Colon (tissue), 2 donors: ENCODE measurements around the gene STRN4.

ENCODE experiments used
- FAIRE-seq: peaks from 2 replicates; lab custom pipeline; 2012; peaks lifted over from hg19 to GRCh38; lab: Jason Lieb, UNC
- donor health status: control.
- donor health status: control.

STRN4 gene

DNA sequence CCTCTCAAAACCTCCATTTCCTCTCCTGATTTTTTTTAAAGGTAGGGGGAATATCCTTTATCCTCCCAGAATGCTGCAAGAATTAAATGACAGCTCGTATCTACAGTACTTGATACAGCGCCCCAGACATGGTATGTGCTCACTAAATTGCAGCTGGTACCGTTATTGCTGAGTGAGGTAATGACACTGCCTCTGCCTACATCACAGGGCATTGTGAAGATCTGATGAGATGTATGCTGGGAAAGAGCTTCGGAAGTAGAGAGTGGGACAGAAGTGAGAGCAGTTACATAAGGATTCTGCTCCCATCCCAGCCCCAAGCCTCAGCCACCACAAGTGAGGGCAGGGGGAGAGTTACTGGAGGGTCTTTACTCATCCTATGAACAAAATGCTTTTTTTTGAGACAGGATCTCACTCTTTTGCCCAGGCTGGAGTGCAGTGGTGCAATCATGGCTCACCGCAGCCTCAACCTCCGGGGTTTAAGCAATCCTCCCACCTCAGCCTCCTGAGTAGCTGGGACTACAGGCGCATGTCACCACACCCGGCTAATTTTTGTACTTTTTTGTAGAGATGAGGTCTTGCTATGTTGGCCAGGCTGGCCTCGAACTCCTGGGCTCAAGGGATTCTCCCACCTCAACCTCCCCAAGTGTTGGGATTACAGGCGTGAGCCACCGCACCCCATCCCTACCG, 2.1 kb downstream of the STRN4 start:
- no peak for FAIRE-seq

DNA sequence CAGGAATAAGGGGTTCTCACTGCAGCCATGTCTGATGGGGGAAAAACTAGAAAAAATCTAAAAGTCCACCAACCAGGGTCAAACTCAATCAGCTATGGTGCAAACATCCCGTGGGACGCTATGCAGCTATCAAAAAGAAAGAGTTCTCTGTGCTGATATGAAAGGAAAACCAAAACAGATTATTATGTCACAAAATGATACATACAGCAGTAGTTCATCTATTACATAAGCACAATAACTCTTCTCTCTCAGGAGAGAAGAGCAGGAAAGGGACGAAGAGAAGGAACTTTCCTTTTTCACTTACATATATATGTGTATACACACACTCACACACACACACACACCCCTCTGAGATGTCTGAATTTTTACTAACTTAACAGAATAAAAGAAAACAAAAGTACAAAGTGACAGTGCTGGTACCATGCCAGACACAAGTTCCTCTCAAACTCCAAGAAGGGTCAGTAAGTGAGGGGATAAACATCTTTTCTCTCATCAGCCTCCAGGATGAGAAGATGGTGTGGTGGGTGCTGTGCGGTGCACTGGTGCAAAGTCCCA, 3.2 kb downstream of the STRN4 start:
- no peak for FAIRE-seq

DNA sequence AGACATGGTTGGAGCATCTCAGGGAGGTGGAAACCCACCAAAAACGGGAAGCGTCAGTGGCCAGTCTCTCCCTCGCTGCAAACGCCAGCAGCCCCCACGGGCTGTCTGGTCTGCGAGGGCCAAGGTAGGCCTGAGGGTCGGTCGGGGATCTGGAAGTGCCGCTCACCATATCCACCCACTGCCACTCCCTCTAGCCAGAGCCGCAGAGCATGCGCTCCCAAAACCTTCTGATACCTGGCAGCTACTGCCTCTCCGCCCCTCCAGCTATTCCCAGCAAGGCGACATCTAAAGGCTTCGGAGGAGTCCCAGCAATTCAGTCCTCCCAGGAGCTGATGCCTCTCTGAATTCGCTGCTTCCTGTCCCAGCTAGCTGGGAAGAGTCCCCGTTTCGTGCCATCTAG, 4.8 kb downstream of the STRN4 start:
- no peak for FAIRE-seq

DNA sequence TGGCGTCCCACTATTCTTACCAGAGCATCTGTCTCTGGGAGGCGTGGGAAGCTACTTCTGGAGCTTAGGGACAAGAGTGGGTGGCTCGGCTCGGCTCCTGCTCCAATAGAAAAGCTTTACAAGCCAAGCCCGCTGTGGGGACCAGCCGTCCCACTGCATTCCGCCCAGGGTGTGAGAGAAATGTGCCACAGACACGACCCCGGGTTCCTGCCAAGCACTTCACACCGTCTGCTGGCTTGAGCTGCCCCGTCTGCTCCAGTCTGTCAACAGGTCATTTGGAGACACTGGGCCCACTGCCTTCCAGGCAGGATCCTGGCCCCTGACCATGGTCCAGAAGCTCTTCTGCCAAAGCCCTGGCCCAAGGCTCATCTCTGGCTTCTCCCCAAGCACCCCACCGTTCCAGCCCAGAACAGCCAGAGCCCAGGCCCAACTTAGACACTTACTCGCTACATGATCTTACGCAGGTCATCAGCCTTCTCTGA, 6.9 kb downstream of the STRN4 start:
- FAIRE-seq, result no peak

DNA sequence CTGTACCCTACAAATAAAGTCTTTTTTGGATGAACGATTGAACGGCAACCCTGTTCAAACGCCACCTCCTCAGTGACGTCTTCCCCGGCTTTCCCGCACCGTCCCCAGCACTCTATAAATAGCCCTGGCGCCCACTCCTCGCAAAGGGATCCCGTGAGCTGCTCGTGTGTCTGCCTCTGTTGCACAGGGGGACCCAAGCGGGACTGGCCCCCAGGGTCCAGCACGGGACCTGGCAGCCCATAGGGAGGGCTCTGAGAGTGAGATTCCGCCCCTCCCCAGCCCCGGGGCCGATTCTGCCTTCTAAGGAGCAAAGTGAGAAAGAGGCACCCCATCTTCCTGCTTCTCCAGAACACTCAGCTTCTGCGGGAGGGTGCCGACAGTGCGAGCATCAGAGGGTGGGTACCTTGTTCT, 8.5 kb downstream of the STRN4 start:
- no peak for FAIRE-seq

DNA sequence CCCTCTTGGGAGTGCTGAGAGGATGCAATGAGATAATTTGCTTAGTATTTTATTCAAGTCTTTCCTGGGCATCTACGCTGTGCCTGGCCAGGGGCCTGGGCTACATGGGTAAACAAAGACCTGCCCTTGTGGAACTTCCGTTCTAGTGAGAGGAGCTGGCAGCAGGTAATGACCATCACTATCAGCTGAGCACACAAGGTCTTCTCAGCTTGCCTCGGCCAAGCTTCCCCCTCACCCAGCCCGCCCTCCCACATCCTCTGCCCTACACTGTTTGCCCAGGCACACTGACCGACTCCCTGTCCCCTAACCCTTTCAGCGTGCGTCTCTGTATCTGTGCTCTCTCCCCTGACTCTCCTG, 9.0 kb downstream of the STRN4 start:
- FAIRE-seq, result no peak

DNA sequence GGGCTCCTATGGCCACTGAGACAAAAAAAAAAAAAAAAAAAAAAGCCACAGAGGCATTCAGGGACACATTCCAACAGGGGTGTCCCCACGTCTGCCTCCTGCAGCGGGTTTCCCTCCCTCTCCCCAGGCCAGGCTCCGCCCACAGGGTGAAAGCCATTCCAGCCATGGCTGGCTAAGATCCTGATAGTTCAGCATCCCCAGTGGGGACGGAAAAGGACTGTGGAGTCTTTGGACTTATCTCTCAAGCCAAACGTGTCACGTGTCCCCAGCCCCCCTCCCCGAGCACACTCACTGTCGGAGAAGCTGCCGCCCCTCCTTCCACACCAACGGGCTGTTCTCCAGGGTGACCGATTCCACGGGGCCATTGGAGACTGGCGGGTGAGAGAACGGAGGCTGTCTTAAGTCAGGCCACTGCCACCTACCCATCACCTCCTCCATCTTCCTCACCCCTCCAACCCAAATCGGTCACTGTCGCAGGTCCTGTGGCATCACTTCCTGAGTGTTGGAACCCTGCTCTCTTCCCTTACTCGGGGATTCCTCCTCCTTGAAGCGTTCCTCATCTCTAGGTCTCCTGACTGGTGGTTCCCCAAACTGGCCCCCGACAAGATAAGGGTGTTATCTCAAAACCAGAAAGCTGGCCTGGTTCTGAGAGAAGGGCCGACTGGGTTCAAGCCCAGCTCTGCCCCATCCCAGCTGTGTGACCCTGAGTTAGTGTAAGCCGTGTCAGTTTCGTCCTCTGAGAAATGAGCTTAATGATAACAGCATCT, 9.5 kb downstream of the STRN4 start:
- no peak for FAIRE-seq

DNA sequence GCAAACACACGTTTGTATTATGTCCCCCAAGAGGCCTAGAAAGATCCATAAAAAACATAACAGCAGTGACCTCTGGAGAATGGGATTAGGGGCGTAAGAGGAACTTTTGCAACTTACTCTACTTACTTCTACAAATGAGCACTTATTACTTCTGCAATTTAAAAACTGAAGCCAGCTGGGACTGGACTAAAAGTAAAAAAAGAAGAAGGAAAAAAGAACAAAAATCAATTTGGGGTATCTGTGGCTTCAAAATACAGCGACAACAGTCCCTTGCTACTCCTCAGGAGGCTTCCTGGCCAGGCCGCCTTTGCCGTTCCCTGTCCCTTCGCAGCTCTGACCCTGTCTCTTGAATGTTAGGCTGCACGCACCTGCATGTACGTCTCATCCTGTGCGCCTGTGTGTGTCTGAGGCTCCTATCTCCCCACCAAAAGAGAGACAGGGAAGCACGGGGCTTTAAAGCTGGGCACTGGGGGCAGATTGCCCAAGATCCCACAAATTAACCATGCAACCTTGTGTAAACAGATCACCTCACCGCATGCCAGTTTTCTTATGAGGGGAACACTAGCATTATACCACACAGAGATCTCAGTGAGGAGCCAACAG, 12.5 kb downstream of the STRN4 start:
- no peak for FAIRE-seq

DNA sequence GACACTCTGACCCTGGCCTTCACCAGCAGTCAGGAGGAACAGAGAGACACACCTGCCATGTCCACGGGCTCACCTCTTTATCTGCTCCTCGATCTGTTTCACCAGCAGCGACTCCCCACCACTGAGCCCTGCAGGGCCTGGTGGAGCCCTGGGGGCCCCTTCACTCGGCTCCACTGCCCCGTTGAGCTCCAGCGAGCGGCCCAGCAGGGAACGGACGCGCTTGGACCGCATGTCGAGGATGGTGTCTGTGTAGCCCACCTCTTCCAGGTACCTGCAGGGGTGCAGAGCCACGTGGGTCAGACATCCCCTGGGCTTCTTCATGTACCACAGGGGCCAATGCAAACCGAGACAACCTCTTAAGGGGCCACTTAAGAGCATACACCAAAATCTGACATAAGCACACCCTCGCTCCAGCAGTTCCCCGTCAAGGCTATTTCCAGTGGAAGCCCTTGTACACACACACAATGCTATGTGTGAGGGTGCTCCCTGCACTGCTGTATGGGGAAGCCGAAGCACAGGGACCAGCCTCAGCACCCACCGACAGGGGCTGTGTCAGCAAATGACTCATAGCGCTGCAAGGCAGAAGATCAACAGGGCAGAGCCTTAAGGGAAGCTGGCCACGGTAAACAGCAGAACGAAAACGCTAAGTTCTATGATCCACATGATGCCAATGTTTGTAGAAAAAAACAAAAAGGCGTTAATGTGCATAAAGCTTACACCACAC, 13.1 kb downstream of the STRN4 start:
- no peak for FAIRE-seq

DNA sequence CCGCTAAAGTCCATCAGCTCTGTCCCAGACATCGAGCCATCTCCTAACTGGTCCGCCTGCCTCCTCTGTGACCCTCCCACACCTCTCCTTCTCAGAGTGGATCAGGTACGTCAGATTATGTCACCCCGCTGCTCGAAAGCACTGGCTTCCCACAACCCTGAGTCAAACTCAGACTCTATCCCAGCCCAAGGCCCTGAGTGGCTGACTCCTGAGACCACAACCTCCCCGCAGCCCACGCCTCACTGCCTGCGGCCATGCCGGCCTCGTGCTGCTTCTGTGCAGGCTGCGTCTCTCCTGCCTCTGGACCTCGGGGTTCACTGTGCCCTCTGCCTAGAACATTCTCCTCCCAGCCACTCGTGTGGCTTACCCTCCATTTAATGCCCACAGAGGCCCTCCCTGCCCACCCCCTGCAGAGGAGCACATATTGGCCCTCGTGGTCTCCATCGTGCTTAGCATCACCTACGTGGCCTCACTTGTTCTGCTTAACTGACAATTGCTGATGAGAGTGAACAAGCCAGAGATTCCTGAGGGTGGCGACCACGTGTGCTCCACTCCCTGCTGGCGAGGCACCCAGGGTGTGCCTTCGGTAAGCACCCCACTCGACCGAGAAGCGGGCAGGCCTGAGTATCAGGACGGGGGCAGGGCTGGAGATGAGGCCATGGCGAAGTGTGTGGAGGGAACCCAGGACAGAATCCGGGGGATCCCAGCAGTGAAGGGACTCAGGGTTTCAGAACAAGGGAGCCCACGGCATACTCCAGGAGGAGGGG, 13.9 kb downstream of the STRN4 start:
- no peak for FAIRE-seq

DNA sequence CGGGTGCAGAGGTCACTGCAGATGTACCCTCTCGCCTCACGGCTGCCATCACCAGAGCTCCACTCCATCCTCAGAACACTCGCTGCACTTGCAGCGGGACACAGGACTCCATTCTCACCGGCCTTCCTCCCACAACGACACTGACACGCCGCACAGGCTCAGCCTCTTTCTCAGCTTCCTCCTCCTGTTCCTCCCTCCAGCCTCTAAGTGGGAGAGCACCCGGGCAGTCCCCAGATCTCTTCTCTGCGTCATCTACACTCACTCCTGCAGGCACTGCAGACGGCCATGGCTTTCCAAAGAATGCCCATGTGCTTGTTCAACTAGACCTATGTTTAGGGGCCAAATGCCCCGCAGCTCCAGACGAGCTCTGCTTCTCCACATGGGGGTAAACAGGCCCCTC, 14.7 kb downstream of the STRN4 start:
- no peak for FAIRE-seq

DNA sequence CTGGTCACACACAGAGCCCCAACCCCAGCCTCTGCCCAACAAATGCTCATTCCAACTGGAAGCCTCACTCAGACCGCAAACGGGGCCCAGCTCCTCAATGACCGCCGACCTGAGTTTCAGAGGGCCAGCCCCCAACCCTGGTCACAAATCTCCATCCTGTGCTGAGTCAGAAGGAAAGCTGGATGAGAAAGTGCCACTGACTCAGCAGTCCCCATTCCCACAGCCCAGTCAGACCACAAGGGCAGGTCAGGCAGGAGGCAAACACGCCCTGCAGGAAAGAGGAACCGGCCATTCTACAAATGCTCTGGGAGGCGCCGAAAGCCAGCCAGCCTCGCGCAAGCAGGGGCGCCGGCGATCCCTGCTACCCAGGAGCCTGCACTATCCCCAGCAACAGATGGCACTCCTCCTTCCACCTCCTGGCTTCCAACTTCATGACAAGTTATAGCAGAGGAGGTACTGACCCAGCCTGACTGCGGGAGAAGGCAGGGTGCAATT, 15.2 kb downstream of the STRN4 start:
- no peak for FAIRE-seq

DNA sequence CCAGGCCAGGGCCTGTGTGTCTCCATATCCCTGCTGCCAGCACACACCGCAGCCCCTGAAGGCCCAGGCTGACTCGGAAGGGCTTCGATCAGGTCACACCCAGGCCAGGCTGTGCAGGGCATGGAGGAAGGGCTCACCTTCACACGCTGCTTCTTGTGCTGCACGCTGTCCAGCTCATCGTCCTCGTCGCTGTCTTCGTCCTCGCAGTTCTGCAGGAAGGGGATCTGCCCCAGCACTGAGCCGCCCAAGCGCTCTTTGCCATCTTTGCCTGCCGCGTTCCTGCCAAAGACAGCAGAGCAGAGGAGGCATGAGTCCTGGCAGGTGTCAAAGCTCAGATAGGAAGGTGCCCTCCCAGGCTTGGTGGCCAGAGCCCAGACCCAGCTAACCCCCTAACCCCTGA, 15.7 kb downstream of the STRN4 start:
- no peak for FAIRE-seq

DNA sequence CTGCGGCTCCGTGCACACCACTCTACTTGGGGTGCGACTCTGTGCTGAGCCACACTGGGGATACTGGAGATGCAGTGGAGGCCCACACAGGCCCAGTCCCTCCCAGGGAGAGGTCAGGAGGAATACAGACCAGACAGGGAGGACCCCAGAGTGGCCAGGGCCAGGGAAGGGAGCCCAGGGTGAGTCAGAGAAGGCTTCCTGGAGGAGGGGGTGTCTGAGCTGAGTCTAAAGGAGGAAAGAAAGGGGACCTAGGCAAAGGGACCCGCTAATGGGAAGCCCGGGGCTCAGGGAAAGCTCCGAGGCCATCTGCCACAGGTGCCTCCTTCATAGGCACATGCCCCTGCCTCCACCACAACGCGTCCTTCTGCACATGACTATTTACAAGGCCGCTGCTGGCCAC, 16.1 kb downstream of the STRN4 start:
- FAIRE-seq, result no peak

DNA sequence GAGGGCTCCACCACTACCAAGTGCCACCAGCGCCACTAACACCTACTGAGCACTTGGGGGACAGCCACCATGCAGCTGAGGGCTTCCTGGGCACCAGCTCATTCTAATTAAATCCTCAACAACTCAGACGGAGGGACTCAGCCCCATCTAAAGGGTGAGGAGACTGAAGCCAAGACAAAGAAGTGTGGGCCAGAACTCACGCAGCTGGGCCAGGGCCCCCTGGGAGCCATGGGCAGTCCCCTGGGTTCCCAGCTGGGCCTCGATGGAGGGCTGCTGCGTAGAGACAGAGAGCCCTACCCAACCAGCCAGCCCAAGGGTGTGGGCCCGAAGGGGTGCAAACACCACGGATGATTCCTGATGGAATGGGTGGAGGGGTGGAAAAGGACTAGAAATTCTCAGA, 16.6 kb downstream of the STRN4 start:
- FAIRE-seq, result no peak

DNA sequence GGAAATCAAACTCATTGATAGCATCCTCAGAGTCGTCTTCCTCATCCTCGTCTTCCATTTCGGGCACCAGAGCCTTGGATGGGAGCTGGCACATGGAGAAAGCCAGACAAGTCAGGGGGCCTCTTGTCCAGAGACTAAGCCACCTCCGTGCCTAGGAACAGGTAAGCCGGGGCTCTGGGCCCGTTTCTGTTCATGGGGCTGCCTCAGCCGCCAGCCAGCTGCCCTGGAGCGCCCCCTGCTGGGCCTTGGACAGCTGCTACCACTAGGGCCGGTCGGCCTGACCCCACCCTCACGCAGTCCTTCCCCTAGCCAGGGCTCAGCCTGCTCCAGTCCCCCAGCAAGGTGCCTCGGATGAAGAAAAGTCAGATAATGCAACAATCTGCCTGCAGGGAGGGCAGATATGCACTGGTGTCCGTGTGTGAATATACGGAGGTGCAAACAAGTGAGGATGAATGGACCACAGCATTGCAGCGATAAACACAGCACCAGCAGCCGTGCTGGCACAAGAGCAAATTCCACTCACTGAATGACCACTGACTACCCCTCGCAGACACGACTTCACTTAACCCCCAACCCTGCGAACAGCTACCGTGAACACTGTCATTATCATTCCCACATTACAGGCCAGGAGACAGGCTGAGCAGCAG, 17.4 kb downstream of the STRN4 start:
- no peak for FAIRE-seq

DNA sequence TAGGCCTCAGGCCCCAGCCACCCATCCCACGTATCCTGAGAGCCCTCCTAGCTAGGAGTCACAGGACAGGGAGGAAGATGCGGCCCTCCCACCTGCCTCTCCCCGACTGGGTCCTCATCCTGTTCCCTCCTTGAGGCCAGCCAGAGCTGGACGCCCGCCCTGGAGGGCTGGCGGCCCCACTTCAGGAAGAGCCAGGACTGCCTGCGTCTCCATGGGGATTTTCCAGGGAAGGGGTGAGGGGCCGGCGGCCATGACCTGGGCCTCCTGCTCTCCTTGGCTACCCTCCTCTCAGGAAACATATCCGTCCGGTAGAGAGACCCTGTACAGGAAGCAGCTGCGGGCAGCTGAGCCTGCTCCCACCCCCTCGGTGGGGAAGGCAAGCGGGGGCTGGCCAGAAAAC, 18.0 kb downstream of the STRN4 start:
- FAIRE-seq, result no peak

DNA sequence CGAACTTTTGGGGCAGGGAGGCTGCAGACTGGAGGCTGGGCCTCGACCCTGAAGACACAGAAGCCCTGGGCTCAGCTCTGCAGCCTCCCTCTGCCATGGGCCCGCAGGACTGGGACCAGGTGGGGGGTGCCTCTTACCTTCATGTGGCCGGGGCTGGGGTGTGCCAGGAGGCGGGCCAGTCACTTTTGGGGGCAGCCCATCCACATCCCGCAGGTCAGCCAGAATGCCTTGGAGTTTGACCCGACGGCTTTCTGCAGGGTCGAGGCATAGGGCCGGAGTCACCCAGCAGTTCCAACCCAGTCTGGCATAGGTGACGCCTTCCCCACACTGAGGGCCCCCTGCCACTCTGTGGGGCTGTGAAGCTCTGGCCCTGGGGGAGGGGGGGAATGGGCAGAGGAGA, 18.5 kb downstream of the STRN4 start:
- no peak for FAIRE-seq

DNA sequence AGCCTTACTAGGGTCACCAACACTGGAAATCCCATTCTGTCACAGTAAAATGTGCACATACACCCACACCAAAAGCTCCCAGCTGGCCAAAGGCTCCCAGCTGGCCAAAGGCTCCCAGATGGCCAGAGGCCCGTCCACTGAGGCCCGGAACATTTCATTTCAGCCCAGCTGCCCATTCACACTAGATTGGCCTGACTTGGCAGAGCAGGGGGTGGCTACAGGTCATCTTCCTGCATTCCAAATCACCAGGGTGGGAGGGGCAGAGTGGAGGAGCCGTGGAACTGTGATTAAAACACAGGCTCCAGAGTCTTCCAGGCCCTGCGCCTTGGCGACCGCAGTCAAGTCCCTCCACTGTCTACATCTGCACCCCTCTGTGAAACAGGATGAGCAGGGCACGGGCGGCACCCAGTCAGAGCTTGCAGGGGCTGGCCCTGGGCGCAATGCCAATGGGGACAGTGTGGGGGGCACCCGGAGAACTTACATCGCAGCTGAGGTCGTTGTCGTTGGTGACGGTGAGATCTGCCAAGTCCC, 19.2 kb downstream of the STRN4 start:
- no peak for FAIRE-seq

DNA sequence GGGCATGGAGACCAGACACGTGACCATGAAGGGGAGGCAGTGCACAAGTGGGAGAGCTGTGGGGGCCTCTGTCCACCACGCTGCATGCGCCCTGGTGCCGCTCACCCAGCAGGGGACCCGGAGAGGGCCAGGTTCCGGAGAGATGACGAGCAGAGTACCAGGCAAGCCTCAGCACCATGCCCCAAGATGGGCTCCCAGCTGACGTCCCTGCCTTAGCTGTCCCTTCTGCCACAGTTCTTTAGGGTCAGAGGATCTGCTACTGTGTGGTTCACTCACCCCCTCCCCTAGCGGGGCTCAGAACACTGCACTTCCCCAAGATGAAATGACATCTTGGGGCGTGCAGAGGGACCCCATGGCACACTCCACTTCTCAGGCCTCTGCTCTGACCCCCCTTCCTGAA, 19.7 kb downstream of the STRN4 start:
- FAIRE-seq, result no peak
